Gastroesophageal sphincter (tissue), 3 donors: ENCODE results near the gene EPHA3.

Source experiments
- CTCF ChIP-seq, 4 experiments: fragments of 200-600 bp in 2 of 4; fragments of 450-650 bp in 2 of 4; sonication (generic) in 1 of 4; IDR thresholded peaks; one replicate each; pipeline ENCODE4 v1.5.1; 2017 to 2019; ENCODE audit warnings: antibody characterized with exemption in 4 of 4, mild to moderate bottlenecking in 2 of 4, moderate library complexity in 2 of 4
- EP300 ChIP-seq: sonication (generic); formaldehyde crosslinking; IDR thresholded peaks from one replicate; pipeline ENCODE4 v1.6.1; 2017; ENCODE audit warnings: antibody characterized with exemption, mild to moderate bottlenecking
- POLR2A ChIP-seq, 2 donors: fragments of 450-650 bp; IDR thresholded peaks; one replicate each; pipeline ENCODE4 v1.6.1; 2017; ENCODE audit warnings: antibody characterized with exemption in 2 of 2, mild to moderate bottlenecking in 2 of 2, moderate library complexity in 1 of 2
- POLR2AphosphoS5 ChIP-seq: sonication (generic); formaldehyde crosslinking; IDR thresholded peaks from one replicate; pipeline ENCODE4 v1.6.1; 2017; ENCODE audit warnings: antibody characterized with exemption

GRCh38 chr3:89180334-89180733, 72.9 kb downstream of the EPHA3 start:
- TF ChIP-seq CTCF (IDR thresholded peaks at IDR 0.05) (no peak), POLR2A (IDR thresholded peaks at IDR 0.05) (no peak), EP300 (no peak), POLR2AphosphoS5 (no peak)
